ENCODE measurements around the gene SDHD. TPM values are rescaled to one million over a fixed set of nuclear protein-coding genes. Genes with fewer than 3 reads are reported as not detected.
A peak's percentile ranks its signal among the peaks of the same experiment; 100 is the strongest.

Gene SDHD
- total and polyA plus RNA-seq, 8 donors = 94.1 to 127 (median 123) TPM

DNA sequence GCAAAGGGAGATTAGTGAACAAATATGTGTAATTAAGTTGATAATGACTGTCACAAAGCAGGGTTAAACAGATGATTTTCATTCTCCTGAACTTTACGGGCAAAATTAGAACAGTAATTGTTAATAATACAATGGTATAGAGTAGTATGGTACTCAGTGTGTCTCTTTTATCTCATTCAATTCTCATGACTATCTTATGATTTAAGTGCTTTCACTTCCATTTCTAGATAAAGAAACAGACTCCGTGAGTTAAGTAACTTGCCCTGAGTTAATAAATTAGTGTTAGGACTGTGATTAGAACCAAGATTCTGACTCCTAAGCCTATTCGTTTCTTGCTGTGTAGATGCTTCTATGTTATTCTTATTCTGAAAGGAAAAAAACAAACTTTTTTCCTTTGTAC, 34.9 kb upstream of the SDHD start:
- peaks cover 4 to 66% of the 10 kb centered on the region in 2 donors for H3K36me3 ChIP-seq
- intact Hi-C loops (cut with DNase I) = no loop called here
- DNase-seq = no peak

DNA sequence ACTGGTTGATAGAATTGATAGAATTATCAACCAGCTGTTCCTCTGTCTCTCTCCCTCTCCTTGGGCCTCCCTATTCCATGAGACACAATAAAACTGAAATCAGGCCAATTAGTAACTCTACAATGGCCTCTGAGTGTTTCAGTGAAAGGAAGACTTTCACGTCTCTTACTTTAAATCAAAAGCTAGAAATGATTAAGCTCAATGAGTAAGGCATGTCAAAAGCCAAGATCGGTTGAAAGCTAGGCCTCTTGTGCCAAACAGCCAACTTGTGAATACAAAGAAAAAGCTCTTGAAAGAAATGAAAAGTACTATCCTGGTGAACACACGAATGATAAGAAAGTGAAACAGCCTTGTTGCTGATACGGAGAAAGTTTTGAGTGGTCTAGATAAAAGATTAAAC, 29.5 kb upstream of the SDHD start:
- Histone ChIP-seq H3K27me3 (no peaks in the 10 kb centered on the region), H3K36me3 (peaks cover 4 to 69% of the 10 kb centered on the region in 2 donors), H3K9me3 (no peaks in the 10 kb centered on the region), H3K4me3 (no peak overlapping the region), H3K27ac (peak overlapping the region in 1 of 2 donors; percentile 23), H3K4me1 (no peaks in the 10 kb centered on the region)
- DNase-seq (peak in 1 of 4 donors; percentile 17), ATAC-seq (peak; percentile 41)
- intact Hi-C loops (cut with DNase I) = no loop called here
- TF ChIP-seq, protein P1, sequence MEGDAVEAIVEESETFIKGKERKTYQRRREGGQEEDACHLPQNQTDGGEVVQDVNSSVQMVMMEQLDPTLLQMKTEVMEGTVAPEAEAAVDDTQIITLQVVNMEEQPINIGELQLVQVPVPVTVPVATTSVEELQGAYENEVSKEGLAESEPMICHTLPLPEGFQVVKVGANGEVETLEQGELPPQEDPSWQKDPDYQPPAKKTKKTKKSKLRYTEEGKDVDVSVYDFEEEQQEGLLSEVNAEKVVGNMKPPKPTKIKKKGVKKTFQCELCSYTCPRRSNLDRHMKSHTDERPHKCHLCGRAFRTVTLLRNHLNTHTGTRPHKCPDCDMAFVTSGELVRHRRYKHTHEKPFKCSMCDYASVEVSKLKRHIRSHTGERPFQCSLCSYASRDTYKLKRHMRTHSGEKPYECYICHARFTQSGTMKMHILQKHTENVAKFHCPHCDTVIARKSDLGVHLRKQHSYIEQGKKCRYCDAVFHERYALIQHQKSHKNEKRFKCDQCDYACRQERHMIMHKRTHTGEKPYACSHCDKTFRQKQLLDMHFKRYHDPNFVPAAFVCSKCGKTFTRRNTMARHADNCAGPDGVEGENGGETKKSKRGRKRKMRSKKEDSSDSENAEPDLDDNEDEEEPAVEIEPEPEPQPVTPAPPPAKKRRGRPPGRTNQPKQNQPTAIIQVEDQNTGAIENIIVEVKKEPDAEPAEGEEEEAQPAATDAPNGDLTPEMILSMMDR (IDR thresholded peaks at IDR 0.05) = no peak

More for the DNA sequence above, 34.9 kb upstream of the SDHD start:
- no peak for ATAC-seq
- H3K4me1 ChIP-seq = peaks cover 0 to 6% of the 10 kb centered on the region in 2 donors
- no peaks in the 10 kb centered on the region for H3K27me3 ChIP-seq
- TF ChIP-seq, protein P1 (IDR thresholded peaks at IDR 0.05) = no peak
- H3K9me3 ChIP-seq = no peaks in the 10 kb centered on the region
- no peak overlapping the region for H3K27ac ChIP-seq
- no peak overlapping the region for H3K4me3 ChIP-seq

DNA sequence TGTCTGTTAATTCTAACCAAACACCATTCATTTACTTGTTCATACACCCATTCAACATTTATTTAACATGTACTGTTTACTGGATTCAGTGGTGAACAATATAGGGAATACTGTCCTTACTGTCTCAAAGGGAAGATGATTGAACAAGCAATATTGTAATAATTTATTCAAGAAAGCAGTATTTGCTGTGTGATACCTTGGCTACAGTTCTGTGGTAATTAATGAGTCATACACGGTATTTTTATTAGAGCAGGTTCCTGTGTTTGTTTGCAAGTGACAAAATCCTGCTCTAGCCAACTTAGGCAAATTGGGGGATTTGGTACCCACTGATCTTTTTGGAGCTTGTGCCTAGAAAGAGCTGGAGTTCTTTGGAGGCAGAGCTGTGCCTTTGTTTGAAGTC, 28.6 kb upstream of the SDHD start:
- peaks cover 4 to 69% of the 10 kb centered on the region in 2 donors for H3K36me3 ChIP-seq
- no peak for DNase-seq
- no peak for ATAC-seq
- no peak overlapping the region for H3K4me3 ChIP-seq
- H3K9me3 ChIP-seq = no peaks in the 10 kb centered on the region
- TF ChIP-seq, protein P1 (IDR thresholded peaks at IDR 0.05) = no peak
- H3K4me1 ChIP-seq = no peaks in the 10 kb centered on the region
- H3K27ac ChIP-seq = no peak overlapping the region
- H3K27me3 ChIP-seq = no peaks in the 10 kb centered on the region
- intact Hi-C loops (cut with DNase I) = no loop called here

DNA sequence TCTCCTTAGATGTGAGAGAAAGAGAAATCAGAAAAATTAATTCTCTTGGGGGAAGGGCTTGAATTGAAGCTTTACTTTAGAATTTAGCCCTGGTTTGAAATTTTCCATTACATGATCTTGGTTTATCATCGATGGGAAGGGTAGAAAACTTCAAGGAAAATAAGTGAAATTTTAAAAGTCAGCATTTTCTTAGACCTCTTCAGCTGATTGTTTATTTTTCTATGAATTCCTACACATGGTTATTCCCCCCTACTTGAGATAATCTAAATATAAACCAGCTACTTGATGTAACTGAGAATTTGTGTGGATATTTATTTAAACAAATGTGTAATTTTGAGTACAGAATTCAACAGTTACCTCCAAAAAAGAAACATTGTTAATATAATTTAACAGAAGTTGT, 23.8 kb upstream of the SDHD start:
- TF ChIP-seq, protein P1 (IDR thresholded peaks at IDR 0.05) = no peak
- Histone ChIP-seq H3K36me3 (peaks cover 0 to 46% of the 10 kb centered on the region in 2 donors), H3K4me3 (no peak overlapping the region), H3K4me1 (no peaks in the 10 kb centered on the region), H3K9me3 (no peaks in the 10 kb centered on the region), H3K27me3 (no peaks in the 10 kb centered on the region), H3K27ac (no peak overlapping the region)
- DNase-seq (no peak), ATAC-seq (no peak)
- intact Hi-C loops (cut with DNase I) = no loop called here

DNA sequence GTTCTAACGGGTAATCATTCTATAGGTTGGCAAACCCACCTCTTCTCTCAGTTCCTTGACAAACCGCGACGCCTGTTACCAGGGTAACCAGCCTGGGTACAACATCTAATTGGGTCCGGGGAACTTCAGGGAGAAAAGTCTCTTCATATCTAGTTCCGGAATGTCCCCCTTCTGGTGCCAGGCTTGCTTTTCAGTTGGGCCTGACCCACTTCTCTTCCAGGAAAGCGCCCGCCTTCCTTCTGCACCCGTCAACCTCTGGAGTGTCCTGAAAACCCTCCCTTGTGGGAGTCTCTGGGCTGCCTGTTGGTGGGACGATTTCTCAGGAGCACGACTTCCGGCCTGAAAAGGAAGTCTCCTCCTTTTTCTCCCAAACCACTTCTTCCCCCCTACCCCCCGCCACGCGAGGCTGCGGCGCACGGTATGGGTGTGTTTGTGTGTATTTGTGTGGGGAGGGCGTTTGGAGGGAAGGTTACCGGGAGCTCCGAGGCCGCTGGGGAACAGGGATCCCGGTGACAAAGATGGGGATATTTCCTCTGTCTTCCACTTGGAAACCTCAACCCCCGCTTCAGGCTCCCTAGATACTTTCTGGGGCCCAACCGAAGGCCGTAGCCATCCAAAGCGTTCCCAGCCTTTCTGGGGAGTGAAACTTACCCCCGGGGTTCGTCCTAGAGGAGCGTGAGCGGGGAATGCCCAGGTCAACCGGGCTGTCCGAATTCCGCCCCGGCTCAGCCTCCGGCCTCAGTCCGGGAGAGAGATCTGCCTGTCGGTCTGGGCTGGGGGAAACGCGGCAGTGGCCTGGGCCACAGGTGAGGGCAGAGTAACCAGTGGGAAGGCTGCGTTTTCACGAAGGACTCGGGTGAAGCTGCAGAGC, 12.5 kb upstream of the SDHD start, which contains the start of the genes NKAPD1 and PIH1D2:
NKAPD1 (plus strand) TSS at position 359 of the 871 bp plus-strand sequence. CDS start 1,276 bp downstream, outside the sequence.
PIH1D2 (minus strand) TSS at position 77 of the 871 bp plus-strand sequence. CDS start 843 bp downstream, outside the sequence.
- Histone ChIP-seq H3K4me3 (peak within 1 kb of the TSS; percentile 65 to 91), H3K27me3 (no peaks in the 10 kb centered on the region), H3K9me3 (no peaks in the 10 kb centered on the region), H3K27ac (peak within 1 kb of the TSS; percentile 91 to 92), H3K36me3 (peaks cover 0 to 32% of the 10 kb centered on the region in 2 donors), H3K4me1 (peaks cover 13 to 17% of the 10 kb centered on the region in 2 donors)
- TF ChIP-seq, protein P1 (IDR thresholded peaks at IDR 0.05) = no peak
- intact Hi-C loops (cut with DNase I) = no loop called here
- peak; percentile 80 to 91 (median 88) for DNase-seq
- peak; percentile 95 for ATAC-seq

Measured in left lung (tissue), 10 donors.